GM11168 (cell line): ENCODE measurements around the gene GOLIM4.

Experiments used
- in situ Hi-C: fragments of 300-500 bp; cut with MboI; formaldehyde crosslinking; loops from one replicate; pipeline ENCODE4 v1.12.0; 2022; ENCODE audit warnings: low sequenced_read_pairs; ENCODE audit not compliant: unreplicated experiment

The GOLIM4 gene

DNA sequence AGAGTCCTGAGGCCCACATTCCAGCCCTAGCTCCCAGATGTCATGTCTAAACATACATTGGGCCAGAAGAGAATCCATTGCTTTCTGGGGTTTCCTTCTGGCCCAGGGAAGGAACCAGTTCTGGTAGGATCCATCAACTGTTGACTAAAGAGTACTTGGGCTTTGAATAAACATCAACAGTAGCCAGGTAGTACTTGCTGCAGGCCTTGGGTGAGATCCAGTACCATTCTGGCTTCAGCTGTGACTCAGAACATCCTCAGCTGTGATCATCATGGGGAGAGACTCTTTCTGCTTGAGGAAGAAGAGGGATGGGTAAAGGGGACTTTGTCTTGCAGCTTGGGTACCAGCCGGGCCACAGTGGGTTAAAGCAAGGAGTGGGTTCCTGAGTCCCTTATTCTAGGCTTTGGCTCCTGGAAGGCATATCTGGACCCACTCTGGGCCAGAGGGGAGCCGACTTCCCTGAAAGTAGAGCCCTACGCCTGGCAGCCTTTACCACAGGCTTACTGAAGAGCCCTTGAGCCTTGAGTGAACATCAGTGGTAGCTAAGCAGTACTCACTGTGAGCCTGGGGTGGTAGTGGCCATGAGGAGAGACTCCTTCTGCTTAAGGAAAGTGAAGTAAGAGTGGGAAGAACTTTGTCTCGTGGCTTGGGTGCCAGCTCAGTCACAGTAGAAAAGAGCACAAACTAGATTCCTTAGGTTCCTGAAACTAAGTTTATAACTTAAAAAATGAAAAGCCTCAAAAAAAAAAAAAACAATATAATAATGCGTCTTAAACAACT lies 128.3 kb downstream of the GOLIM4 start:
- in situ Hi-C loops = no loop called here
